HEK293 (cell line): ENCODE results near the gene ARMH3.

ENCODE experiments used
- CTCF ChIA-PET: fragments of 350-600 bp; formaldehyde crosslinking; extraction: SDS; loops from one replicate; lab custom pipeline; 2021; ENCODE audit warnings: antibody characterized with exemption; lab: Yijun Ruan, JAX
- POLR2A ChIA-PET: fragments of 300-600 bp; formaldehyde crosslinking; extraction: SDS; loops from one replicate; lab custom pipeline; 2020; ENCODE audit warnings: antibody characterized with exemption, inconsistent platforms; lab: Yijun Ruan, JAX
- H3K27ac ChIP-seq: fragments of 200-500 bp; sonication (Bioruptor generic); 2 replicates; pipeline ENCODE4 v1.5.1; 2014; ENCODE audit warnings: low read depth, low read length, control low read depth, inconsistent platforms; ENCODE audit errors: extremely low read depth
- H3K36me3 ChIP-seq, 2 experiments: fragments of 200-500 bp in 1 of 2; sonication (Bioruptor generic) in 1 of 2; 1 replicate in 1 of 2; 2 replicates in 1 of 2; pipeline ENCODE4 v1.5.1; 2014 to 2017; ENCODE audit warnings: inconsistent platforms in 2 of 2, low read length in 2 of 2; ENCODE audit not compliant: control insufficient read depth in 2 of 2, insufficient read depth in 1 of 2
- H3K4me1 ChIP-seq: fragments of 200-500 bp; sonication (Bioruptor generic); 2 replicates; pipeline ENCODE4 v1.5.1; 2014; ENCODE audit warnings: mild to moderate bottlenecking, low read length, inconsistent platforms; ENCODE audit not compliant: control insufficient read depth, insufficient read depth
- H3K4me3 ChIP-seq: 2 replicates; pipeline ENCODE4 v1.5.1; 2011; ENCODE audit warnings: low read depth, mild to moderate bottlenecking, control low read depth, low read length, moderate library complexity
- H3K9me3 ChIP-seq: fragments of 200-500 bp; sonication (Bioruptor generic); 2 replicates; pipeline ENCODE4 v1.5.1; 2014; ENCODE audit warnings: low read depth, low read length, inconsistent platforms; ENCODE audit not compliant: control insufficient read depth, insufficient read depth
- CTCF ChIP-seq: fragments of 450-650 bp; formaldehyde crosslinking; IDR thresholded peaks from 2 replicates; pipeline ENCODE4 v1.5.1; 2016; ENCODE audit warnings: missing biosample characterization, missing genetic modification characterization
- HOXD13 ChIP-seq: sonication (generic); formaldehyde crosslinking; IDR thresholded peaks from 2 replicates; pipeline ENCODE4 v1.8.0; 2022; ENCODE audit warnings: missing genetic modification reagents, borderline replicate concordance
- RBAK ChIP-seq: fragments of 450-650 bp; formaldehyde crosslinking; IDR thresholded peaks from 2 replicates; pipeline ENCODE4 v1.5.1; 2016; ENCODE audit warnings: missing biosample characterization, missing genetic modification characterization
- ZFHX2 ChIP-seq: fragments of 450-650 bp; formaldehyde crosslinking; conservative IDR thresholded peaks from 2 replicates; pipeline ENCODE4 v1.5.1; 2016; ENCODE audit warnings: missing biosample characterization, missing genetic modification characterization
- ZNF132 ChIP-seq: fragments of 450-650 bp; formaldehyde crosslinking; IDR thresholded peaks from 2 replicates; pipeline ENCODE4 v1.5.1; 2017; ENCODE audit warnings: missing biosample characterization, missing genetic modification characterization, borderline replicate concordance
- ZNF202 ChIP-seq: fragments of 450-650 bp; formaldehyde crosslinking; IDR thresholded peaks from 2 replicates; pipeline ENCODE4 v1.5.1; 2016; ENCODE audit warnings: missing biosample characterization, missing genetic modification characterization, borderline replicate concordance
- ZNF274 ChIP-seq, 2 experiments: fragments of 200-500 bp in 1 of 2; fragments of 450-650 bp in 1 of 2; sonication (Bioruptor generic) in 1 of 2; formaldehyde crosslinking in 1 of 2; IDR thresholded peaks; 2 replicates each; pipeline versions ENCODE4 v1.5.1 to v1.6.1; 2014 to 2016; ENCODE audit warnings: borderline replicate concordance in 1 of 2, inconsistent platforms in 1 of 2, low read length in 1 of 2, missing biosample characterization in 1 of 2, missing genetic modification characterization in 1 of 2
- ZNF335 ChIP-seq: fragments of 450-650 bp; formaldehyde crosslinking; conservative IDR thresholded peaks from 2 replicates; pipeline ENCODE4 v1.5.1; 2016; ENCODE audit warnings: missing biosample characterization, missing genetic modification characterization
- ZNF433 ChIP-seq: fragments of 450-650 bp; formaldehyde crosslinking; IDR thresholded peaks from 2 replicates; pipeline ENCODE4 v1.5.1; 2016; ENCODE audit warnings: missing biosample characterization, missing genetic modification characterization, low read depth
- ZNF501 ChIP-seq: fragments of 450-650 bp; formaldehyde crosslinking; IDR thresholded peaks from 2 replicates; pipeline ENCODE4 v1.5.1; 2016; ENCODE audit warnings: missing biosample characterization, missing genetic modification characterization
- ZNF513 ChIP-seq: fragments of 450-650 bp; IDR thresholded peaks from 2 replicates; pipeline ENCODE4 v1.5.1; 2018; ENCODE audit warnings: missing biosample characterization, missing genetic modification characterization
- ZNF530 ChIP-seq: fragments of 450-650 bp; formaldehyde crosslinking; IDR thresholded peaks from 2 replicates; pipeline ENCODE4 v1.5.1; 2016; ENCODE audit warnings: low read depth, missing biosample characterization, missing genetic modification characterization
- ZNF610 ChIP-seq: fragments of 450-650 bp; formaldehyde crosslinking; IDR thresholded peaks from 2 replicates; pipeline ENCODE4 v1.5.1; 2016; ENCODE audit warnings: missing biosample characterization, missing genetic modification characterization, borderline replicate concordance
- ZNF654 ChIP-seq: fragments of 450-650 bp; formaldehyde crosslinking; IDR thresholded peaks from 2 replicates; pipeline ENCODE4 v1.5.1; 2016; ENCODE audit warnings: low read depth, missing biosample characterization, missing genetic modification characterization
- ZNF768 ChIP-seq: fragments of 450-650 bp; formaldehyde crosslinking; IDR thresholded peaks from 2 replicates; pipeline ENCODE4 v1.5.1; 2018; ENCODE audit warnings: missing biosample characterization, mild to moderate bottlenecking, missing genetic modification characterization
- ZNF830 ChIP-seq: fragments of 450-650 bp; IDR thresholded peaks from 2 replicates; pipeline ENCODE4 v1.5.0; 2018; ENCODE audit warnings: missing biosample characterization, missing genetic modification characterization, low read depth, mild to moderate bottlenecking, moderate library complexity
- ZSCAN16 ChIP-seq: fragments of 450-650 bp; formaldehyde crosslinking; IDR thresholded peaks from 2 replicates; pipeline ENCODE4 v1.5.1; 2016; ENCODE audit warnings: missing biosample characterization, missing genetic modification characterization

The ARMH3 gene

GRCh38 chr10:102101152-102101551 lies 45.2 kb upstream of the ARMH3 start:
- CTCF ChIA-PET, result interaction anchor here (0.5 to 2.5 kb wide), 9 partner anchors 9 to 315 kb away, joined by 3 to 17 read pairs (median 4); no protein-coding TSS in a partner anchor
- H3K9me3 ChIP-seq, result no peaks in the 10 kb centered on the region

DNA sequence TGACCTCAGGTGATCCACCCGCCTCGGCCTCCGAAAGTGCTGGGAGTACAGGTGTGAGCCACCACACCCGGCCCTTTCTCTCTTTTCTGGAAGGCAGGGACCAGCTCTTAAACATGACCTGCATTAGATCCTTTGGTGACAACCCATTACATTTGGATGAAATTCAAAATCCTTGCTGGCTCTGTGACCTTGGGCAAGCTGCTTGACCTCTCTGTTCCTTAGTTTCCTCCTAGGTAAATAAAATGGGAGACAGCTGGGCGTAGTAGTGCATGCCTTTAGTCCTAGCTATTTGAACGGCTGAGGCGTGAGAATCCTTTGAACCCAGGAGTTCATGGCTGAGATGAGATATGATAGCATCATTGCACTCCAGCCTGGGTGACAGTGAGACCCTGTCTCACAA lies 40.5 kb upstream of the ARMH3 start:
- no peaks in the 10 kb centered on the region for H3K4me1 ChIP-seq
- no peaks in the 10 kb centered on the region for H3K9me3 ChIP-seq
- 0 out of 2 replicates have a peak, but pooled peaks have one; percentile 58 for TF ChIP-seq ZNF768 (tag by site-specific recombination)
- TF ChIP-seq ZNF610, result no peak
- ChIA-PET CTCF (no interaction called here), POLR2A (interaction anchor here (1.5 kb wide), 1 partner anchor 18 kb away, joined by 4 read pairs; no protein-coding TSS in a partner anchor)
- no peaks in the 10 kb centered on the region; a peak in 1 of 3 replicates for H3K36me3 ChIP-seq
- H3K27ac ChIP-seq, result no peak overlapping the region
- no peak overlapping the region for H3K4me3 ChIP-seq

More at GRCh38 chr10:102101152-102101551, 45.2 kb upstream of the ARMH3 start:
- TF ChIP-seq ZNF654 (peak; percentile 35; the same call in 1 of the 2 replicates), ZNF202 (no peak), HOXD13 (CRISPR knock-in tag) (no peak), ZNF132 (no peak), ZNF274 (IDR thresholded peaks at IDR 0.05; ENCODE audit: low read length) (no peak), ZNF274 (tag by site-specific recombination; IDR thresholded peaks at IDR 0.05; ENCODE audit: borderline replicate concordance) (no peak), CTCF (tag by site-specific recombination) (peak; percentile 32; the same call in 1 of the 2 replicates), ZNF530 (tag by site-specific recombination) (no peak), RBAK (tag by site-specific recombination) (no peak)
- no peak overlapping the region for H3K27ac ChIP-seq
- H3K4me1 ChIP-seq, result no peaks in the 10 kb centered on the region
- POLR2A ChIA-PET, result interaction anchor here (0.6 to 4.0 kb wide), 2 partner anchors 13 to 16 kb away, joined by 6 to 26 read pairs; no protein-coding TSS in a partner anchor
- no peak overlapping the region for H3K4me3 ChIP-seq
- H3K36me3 ChIP-seq, result no peaks in the 10 kb centered on the region; a peak in 1 of 3 replicates

DNA sequence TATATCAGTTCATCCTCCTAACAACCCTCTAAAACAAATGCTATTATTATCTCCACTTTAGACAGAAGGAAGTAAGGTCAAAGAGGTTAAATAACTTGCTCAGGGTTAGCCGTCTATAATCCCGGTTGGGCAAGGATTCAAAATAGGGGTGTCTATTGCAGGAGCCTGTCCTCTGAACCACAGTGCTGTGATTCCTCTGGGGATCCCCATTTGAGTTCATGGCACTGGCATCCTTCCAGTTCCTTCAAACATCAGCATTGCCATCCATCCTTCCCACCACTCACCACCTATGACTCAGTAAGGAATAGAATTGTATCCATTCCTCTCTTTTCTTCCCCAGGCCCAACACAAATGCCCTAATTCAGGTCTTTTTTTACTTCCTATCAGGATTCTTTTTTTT lies 34.8 kb upstream of the ARMH3 start:
- CTCF ChIA-PET, result no interaction called here
- TF ChIP-seq ZNF335 (tag by site-specific recombination) (peak; percentile 25; the same call in 1 of the 2 replicates), ZNF433 (tag by site-specific recombination) (no peak), ZSCAN16 (tag by site-specific recombination) (no peak), ZFHX2 (tag by site-specific recombination) (no peak), ZNF501 (tag by site-specific recombination) (no peak), ZNF513 (no peak), ZNF830 (no peak)
- POLR2A ChIA-PET, result no interaction called here

More for the DNA sequence above, 34.8 kb upstream of the ARMH3 start:
- no peak overlapping the region for H3K27ac ChIP-seq
- no peaks in the 10 kb centered on the region for H3K36me3 ChIP-seq
- no peaks in the 10 kb centered on the region for H3K9me3 ChIP-seq
- H3K4me3 ChIP-seq, result no peak overlapping the region
- H3K4me1 ChIP-seq, result no peaks in the 10 kb centered on the region
